Measurements from ENCODE around the gene DPP10. TPM values are rescaled to one million over a fixed set of nuclear protein-coding genes. Genes with fewer than 3 reads are reported as not detected.

Gene DPP10
- total RNA-seq, 1 donor from 2014 or later = 6.5 TPM

- no peak for DNase-seq (ENCODE audit: low spot score)
- TF ChIP-seq, protein P1, sequence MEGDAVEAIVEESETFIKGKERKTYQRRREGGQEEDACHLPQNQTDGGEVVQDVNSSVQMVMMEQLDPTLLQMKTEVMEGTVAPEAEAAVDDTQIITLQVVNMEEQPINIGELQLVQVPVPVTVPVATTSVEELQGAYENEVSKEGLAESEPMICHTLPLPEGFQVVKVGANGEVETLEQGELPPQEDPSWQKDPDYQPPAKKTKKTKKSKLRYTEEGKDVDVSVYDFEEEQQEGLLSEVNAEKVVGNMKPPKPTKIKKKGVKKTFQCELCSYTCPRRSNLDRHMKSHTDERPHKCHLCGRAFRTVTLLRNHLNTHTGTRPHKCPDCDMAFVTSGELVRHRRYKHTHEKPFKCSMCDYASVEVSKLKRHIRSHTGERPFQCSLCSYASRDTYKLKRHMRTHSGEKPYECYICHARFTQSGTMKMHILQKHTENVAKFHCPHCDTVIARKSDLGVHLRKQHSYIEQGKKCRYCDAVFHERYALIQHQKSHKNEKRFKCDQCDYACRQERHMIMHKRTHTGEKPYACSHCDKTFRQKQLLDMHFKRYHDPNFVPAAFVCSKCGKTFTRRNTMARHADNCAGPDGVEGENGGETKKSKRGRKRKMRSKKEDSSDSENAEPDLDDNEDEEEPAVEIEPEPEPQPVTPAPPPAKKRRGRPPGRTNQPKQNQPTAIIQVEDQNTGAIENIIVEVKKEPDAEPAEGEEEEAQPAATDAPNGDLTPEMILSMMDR (IDR thresholded peaks at IDR 0.05) = no peak
- TF ChIP-seq EZH2phosphoT487 (IDR thresholded peaks at IDR 0.05) (no peak), EZH2 (IDR thresholded peaks at IDR 0.05) (no peak)
- H2AFZ ChIP-seq (replicated peaks) = no peak overlapping the region
- H3K27me3 Mint-ChIP-seq (ENCODE audit: insufficient read depth, low read depth) = no peaks in the 10 kb centered on the region
- peaks cover 7% of the 10 kb centered on the region for H3K4me1 ChIP-seq
- H3K36me3 Mint-ChIP-seq = no peaks in the 10 kb centered on the region
- H3K27ac Mint-ChIP-seq = no peak overlapping the region
- no peaks in the 10 kb centered on the region for H4K20me1 ChIP-seq (ENCODE audit: low read depth)
- no peaks in the 10 kb centered on the region for H3K9me3 ChIP-seq (ENCODE audit: low read depth)
- H3K4me2 ChIP-seq = no peak overlapping the region
- no peaks in the 10 kb centered on the region for H3K9me3 Mint-ChIP-seq
- H3K27ac ChIP-seq = no peak overlapping the region
- H3K4me3 Mint-ChIP-seq = no peak overlapping the region
- no peak overlapping the region for H3K4me3 ChIP-seq
- H3K4me1 Mint-ChIP-seq = peaks cover 8% of the 10 kb centered on the region
- H3K79me2 ChIP-seq (ENCODE audit: low read depth) = no peaks in the 10 kb centered on the region
- H3K9ac ChIP-seq = no peak overlapping the region
- H3K36me3 ChIP-seq = no peaks in the 10 kb centered on the region
- no peaks in the 10 kb centered on the region for H3K27me3 ChIP-seq
- H3F3A ChIP-seq (ENCODE audit: low read depth) = no peaks in the 10 kb centered on the region
Observed at GRCh38 chr2:115529627-115530026, 1087.2 kb downstream of the DPP10 start.

GRCh38 chr2:115533081-115533480, 1090.6 kb downstream of the DPP10 start:
- peak; percentile 29 for DNase-seq (ENCODE audit: low spot score)

GRCh38 chr2:115541814-115542213, 1099.4 kb downstream of the DPP10 start:
- H3K9ac ChIP-seq = no peak overlapping the region
- H3K9me3 ChIP-seq (ENCODE audit: low read depth) = no peaks in the 10 kb centered on the region
- no peak for DNase-seq (ENCODE audit: low spot score)
- TF ChIP-seq EZH2 (IDR thresholded peaks at IDR 0.05) = no peak
- TF ChIP-seq EZH2phosphoT487 (IDR thresholded peaks at IDR 0.05) = no peak
- TF ChIP-seq, protein P1 (IDR thresholded peaks at IDR 0.05) = no peak
- Mint-ChIP-seq H3K4me3 (no peak overlapping the region), H3K9me3 (no peaks in the 10 kb centered on the region), H3K36me3 (no peaks in the 10 kb centered on the region), H3K27ac (no peak overlapping the region), H3K4me1 (peaks cover 18% of the 10 kb centered on the region), H3K27me3 (ENCODE audit: insufficient read depth, low read depth) (no peaks in the 10 kb centered on the region)
- no peaks in the 10 kb centered on the region for H3K27me3 ChIP-seq
- no peaks in the 10 kb centered on the region for H3K79me2 ChIP-seq (ENCODE audit: low read depth)
- H3K27ac ChIP-seq = no peak overlapping the region
- H3K4me1 ChIP-seq = no peaks in the 10 kb centered on the region
- H3K36me3 ChIP-seq = no peaks in the 10 kb centered on the region
- H3F3A ChIP-seq (ENCODE audit: low read depth) = no peaks in the 10 kb centered on the region
- no peak overlapping the region for H3K4me3 ChIP-seq
- no peaks in the 10 kb centered on the region for H4K20me1 ChIP-seq (ENCODE audit: low read depth)
- H3K4me2 ChIP-seq = no peak overlapping the region
- no peak overlapping the region for H2AFZ ChIP-seq (replicated peaks)

More at GRCh38 chr2:115533081-115533480, 1090.6 kb downstream of the DPP10 start:
- no peak overlapping the region for H2AFZ ChIP-seq (replicated peaks)
- peaks cover 7% of the 10 kb centered on the region for H3K4me1 ChIP-seq
- Mint-ChIP-seq H3K4me1 (peaks cover 8% of the 10 kb centered on the region), H3K4me3 (no peak overlapping the region), H3K9me3 (no peaks in the 10 kb centered on the region), H3K27me3 (ENCODE audit: insufficient read depth, low read depth) (no peaks in the 10 kb centered on the region), H3K36me3 (no peaks in the 10 kb centered on the region), H3K27ac (peak overlapping the region; percentile 18)
- no peaks in the 10 kb centered on the region for H3K9me3 ChIP-seq (ENCODE audit: low read depth)
- H3K4me2 ChIP-seq = no peak overlapping the region
- H3K9ac ChIP-seq = no peak overlapping the region
- no peak overlapping the region for H3K27ac ChIP-seq
- no peak overlapping the region for H3K4me3 ChIP-seq
- H3F3A ChIP-seq (ENCODE audit: low read depth) = no peaks in the 10 kb centered on the region
- H3K79me2 ChIP-seq (ENCODE audit: low read depth) = no peaks in the 10 kb centered on the region
- H3K36me3 ChIP-seq = no peaks in the 10 kb centered on the region
- TF ChIP-seq EZH2 (IDR thresholded peaks at IDR 0.05) (no peak), EZH2phosphoT487 (IDR thresholded peaks at IDR 0.05) (no peak)
- TF ChIP-seq, protein P1 (IDR thresholded peaks at IDR 0.05) = no peak
- H3K27me3 ChIP-seq = no peaks in the 10 kb centered on the region
- no peaks in the 10 kb centered on the region for H4K20me1 ChIP-seq (ENCODE audit: low read depth)

All from neural progenitor cell (in vitro differentiated cells).